Measurements from ENCODE around the gene PI4KA.
"Not testable (repeated sequence)": the region's sequence is repeated elsewhere in the genome, so short reads cannot be mapped to it uniquely, and the experiment has no call there.

PI4KA gene

DNA sequence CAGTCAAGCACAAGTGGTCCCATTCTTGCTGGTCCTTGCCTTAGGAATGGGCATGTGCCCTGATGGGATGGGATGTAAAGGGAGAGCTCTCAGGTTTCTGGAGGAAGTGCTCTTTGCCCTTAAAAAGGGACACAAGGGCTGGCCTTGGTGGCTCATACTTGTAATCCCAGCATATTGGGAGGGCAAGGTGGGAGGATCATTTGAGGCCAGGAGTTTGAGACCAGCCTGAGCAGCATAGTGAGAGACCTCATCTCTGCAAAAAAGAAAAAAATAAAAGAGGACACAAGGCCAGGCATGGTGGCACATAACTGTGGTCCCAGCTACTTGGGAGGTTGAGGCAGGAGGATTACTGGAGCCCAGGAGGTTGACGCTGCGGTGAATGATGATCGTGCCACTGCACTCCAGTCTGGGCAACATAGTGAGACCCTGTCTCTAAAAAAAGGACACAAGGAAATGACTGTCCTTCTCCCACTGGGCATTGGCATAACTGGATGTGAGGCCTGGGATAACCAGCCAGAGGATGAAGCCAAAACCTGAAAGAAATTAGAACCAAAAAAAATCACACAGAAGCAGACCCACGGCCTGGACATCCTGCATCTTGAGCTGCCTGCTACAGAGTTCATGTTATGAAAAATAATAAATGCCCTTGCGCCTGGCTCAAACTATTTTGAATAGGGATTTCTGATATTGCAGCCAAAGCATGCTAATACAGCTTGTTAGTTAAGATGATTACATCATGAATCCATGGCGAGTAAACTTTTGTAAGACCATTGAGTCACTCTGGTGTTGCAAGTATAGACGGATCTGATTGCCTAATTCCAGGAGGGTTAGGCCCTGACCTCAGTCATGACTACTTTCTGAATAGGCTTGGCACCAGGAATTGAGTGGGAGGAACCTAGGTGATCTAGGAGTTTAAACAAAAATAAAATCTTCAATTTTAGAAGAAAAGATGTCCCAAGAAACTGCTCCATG, 45.7 kb upstream of the PI4KA start:
- TF ChIP-seq, protein P1, sequence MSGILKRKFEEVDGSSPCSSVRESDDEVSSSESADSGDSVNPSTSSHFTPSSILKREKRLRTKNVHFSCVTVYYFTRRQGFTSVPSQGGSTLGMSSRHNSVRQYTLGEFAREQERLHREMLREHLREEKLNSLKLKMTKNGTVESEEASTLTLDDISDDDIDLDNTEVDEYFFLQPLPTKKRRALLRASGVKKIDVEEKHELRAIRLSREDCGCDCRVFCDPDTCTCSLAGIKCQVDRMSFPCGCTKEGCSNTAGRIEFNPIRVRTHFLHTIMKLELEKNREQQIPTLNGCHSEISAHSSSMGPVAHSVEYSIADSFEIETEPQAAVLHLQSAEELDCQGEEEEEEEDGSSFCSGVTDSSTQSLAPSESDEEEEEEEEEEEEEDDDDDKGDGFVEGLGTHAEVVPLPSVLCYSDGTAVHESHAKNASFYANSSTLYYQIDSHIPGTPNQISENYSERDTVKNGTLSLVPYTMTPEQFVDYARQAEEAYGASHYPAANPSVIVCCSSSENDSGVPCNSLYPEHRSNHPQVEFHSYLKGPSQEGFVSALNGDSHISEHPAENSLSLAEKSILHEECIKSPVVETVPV (CRISPR knock-in tag; IDR thresholded peaks at IDR 0.05) = no peak
- TF ChIP-seq ISL1 (CRISPR knock-in tag; IDR thresholded peaks at IDR 0.05) (no peak), ARNTL (CRISPR knock-in tag; IDR thresholded peaks at IDR 0.05; ENCODE audit: borderline replicate concordance, low read depth) (no peak), ZFP30 (CRISPR knock-in tag; IDR thresholded peaks at IDR 0.05) (no peak), POU6F1 (CRISPR knock-in tag; IDR thresholded peaks at IDR 0.05; ENCODE audit: borderline replicate concordance, low read depth) (no peak)
- TF ChIP-seq, protein P2, sequence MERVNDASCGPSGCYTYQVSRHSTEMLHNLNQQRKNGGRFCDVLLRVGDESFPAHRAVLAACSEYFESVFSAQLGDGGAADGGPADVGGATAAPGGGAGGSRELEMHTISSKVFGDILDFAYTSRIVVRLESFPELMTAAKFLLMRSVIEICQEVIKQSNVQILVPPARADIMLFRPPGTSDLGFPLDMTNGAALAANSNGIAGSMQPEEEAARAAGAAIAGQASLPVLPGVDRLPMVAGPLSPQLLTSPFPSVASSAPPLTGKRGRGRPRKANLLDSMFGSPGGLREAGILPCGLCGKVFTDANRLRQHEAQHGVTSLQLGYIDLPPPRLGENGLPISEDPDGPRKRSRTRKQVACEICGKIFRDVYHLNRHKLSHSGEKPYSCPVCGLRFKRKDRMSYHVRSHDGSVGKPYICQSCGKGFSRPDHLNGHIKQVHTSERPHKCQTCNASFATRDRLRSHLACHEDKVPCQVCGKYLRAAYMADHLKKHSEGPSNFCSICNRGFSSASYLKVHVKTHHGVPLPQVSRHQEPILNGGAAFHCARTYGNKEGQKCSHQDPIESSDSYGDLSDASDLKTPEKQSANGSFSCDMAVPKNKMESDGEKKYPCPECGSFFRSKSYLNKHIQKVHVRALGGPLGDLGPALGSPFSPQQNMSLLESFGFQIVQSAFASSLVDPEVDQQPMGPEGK (CRISPR knock-in tag; IDR thresholded peaks at IDR 0.05; ENCODE audit: borderline replicate concordance) = no peak
- no peak for ATAC-seq

GRCh38 chr22:20903093-20903492, 44.5 kb upstream of the PI4KA start:
- TF ChIP-seq ZNF8 (CRISPR knock-in tag; IDR thresholded peaks at IDR 0.05) (no peak), ZFP30 (CRISPR knock-in tag; IDR thresholded peaks at IDR 0.05) (no peak), OSR1 (CRISPR knock-in tag; IDR thresholded peaks at IDR 0.05) (no peak), GLIS3 (CRISPR knock-in tag; IDR thresholded peaks at IDR 0.05) (no peak)
- TF ChIP-seq, protein P2 (CRISPR knock-in tag; IDR thresholded peaks at IDR 0.05; ENCODE audit: borderline replicate concordance) = no peak
- ATAC-seq = no peak

DNA sequence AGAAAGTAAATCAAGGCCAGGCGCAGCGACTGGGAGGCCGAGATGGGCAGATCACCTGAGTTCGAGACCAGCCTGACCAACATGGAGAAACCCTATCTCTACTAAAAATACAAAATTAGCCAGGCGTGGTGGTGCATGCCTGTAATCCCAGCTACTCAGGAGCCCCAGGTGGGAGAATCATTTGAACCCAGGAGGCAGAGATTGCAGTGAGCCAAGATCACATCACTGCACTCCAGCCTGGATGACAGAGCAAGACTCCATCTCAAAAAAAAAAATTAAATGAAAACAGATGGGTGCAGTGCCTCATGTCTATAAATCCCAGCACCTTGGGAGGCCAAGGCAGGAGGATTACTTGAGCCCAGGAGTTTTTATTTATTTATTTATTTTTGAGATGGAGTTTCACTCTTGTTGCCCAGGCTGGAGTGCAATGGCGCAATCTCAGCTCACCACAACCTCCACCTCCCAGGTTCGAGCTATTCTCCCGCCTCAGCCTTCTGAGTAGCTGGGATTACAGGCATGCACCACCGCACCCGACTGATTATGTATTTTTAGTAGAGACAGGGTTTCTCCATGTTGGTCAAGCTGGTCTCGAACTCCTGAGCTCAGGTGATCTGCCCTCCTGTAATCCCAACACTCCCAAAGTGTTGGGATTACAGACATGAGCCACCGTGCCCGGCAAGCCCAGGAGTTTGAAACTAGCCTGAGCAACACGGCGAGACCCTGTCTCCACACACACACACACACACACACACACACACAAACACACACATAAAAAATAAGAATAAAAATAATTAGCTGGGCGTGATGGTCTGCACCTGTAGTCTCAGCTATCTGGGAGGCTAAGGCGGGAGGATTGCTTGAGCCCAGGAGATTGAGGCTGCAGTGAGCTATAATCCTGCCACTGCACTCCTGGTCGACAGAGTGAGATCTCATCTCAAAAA, 42.8 kb upstream of the PI4KA start:
- not testable (repeated sequence) for ATAC-seq

DNA sequence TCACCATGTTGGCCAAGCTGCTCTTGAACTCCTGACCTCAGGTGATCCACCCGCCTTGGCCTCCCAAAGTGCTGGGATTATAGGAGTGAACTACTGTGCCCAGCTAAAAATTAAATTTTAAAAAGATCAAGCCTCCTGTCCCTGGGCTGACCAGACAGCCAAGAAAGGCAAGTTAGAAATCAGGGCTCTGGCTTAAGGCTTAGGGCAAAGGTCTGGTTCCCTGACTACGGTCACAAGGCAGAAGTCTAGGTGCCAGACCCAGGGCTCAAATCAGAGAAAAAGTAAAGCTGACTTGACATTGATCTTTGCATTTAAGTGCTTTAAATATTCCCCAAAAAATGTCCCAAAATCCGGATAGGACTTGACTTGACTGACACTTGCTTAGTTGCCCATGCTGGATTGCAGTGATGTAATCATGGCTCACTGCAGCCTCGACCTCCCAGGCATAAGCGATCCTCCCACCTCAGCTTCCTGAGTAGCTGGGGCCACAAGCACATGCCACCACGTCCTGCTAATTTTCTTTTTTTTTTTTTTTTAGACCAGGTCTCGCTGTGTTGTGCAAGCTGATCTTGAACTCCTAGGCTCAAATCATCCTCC, 41.3 kb upstream of the PI4KA start:
- no peak for ATAC-seq
- TF ChIP-seq, protein P1 (CRISPR knock-in tag; IDR thresholded peaks at IDR 0.05) = no peak
- TF ChIP-seq CSDC2 (CRISPR knock-in tag; IDR thresholded peaks at IDR 0.05) = no peak

- ATAC-seq = not testable (repeated sequence)
Observed at GRCh38 chr22:20897737-20898136, 39.1 kb upstream of the PI4KA start.

- no peak for ATAC-seq
- no peak for TF ChIP-seq TOX (CRISPR knock-in tag; IDR thresholded peaks at IDR 0.05; ENCODE audit: borderline replicate concordance)
- no peak for TF ChIP-seq CSDC2 (CRISPR knock-in tag; IDR thresholded peaks at IDR 0.05)
- TF ChIP-seq, protein P1 (CRISPR knock-in tag; IDR thresholded peaks at IDR 0.05) = no peak
Observed at GRCh38 chr22:20890975-20891374, 32.4 kb upstream of the PI4KA start.

All from SK-N-SH treated with all-trans-retinoic acid at 6 μM for 48 hours (cell line).